NCI-H748 (cell line): Measurements from ENCODE around the gene RALGAPA2.
"Not testable (repeated sequence)": the region's sequence is repeated elsewhere in the genome, so short reads cannot be mapped to it uniquely, and the experiment has no call there.

Experiments
- DNase-seq: peaks from one replicate; lab custom pipeline; 2025; ENCODE audit not compliant: unreplicated experiment; lab: John Stamatoyannopoulos, UW

Gene RALGAPA2

DNA sequence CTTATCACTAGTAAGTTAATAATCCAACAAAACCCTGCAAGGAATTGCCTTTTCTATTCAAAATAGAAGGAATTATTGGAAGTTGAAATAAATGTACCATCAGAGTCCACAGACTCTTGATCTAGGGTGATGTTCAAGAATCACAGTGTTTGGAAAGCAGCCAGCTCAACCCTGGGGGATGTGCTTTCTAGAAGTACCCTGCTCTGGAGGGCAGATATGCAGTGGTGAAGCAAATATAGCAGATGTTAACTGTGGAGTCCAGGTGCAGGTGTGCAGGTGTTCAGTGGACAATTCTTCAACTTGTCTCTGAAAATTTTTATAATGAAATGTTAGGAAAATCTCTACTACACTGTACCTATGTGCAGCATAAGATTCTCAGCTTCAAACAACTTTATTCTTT is 353.6 kb downstream of the RALGAPA2 start:
- peak; percentile 90 for DNase-seq

- DNase-seq: not testable (repeated sequence)
Measured at GRCh38 chr20:20355503-20355902, 356.9 kb downstream of the RALGAPA2 start.

GRCh38 chr20:20353576-20353975 is 358.9 kb downstream of the RALGAPA2 start:
- no peak for DNase-seq

- DNase-seq: no peak
Measured at GRCh38 chr20:20344476-20344875, 368.0 kb downstream of the RALGAPA2 start.

DNA sequence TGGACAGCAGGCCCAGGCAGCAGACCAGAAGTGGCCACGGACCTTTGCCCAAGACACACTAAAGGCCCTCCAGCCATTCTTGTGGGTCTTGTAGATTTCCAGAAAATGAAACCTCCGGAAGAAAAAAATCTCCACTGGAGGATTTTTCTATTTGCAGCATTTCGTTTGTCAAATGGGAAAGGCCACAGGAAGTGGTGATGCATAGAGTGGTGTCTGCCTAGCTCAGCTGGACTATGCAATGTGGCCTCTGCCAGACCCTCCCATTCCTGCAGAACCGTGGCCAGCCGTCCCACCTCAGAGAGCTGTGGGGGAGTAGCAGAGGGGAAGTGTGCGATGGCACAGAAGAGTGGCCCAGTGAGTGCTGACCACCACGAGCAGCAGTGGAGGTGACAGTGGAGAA is 368.5 kb downstream of the RALGAPA2 start:
- DNase-seq: no peak
